ENCODE measurements around the gene KDM5C. TPM values are rescaled to one million over a fixed set of nuclear protein-coding genes. Genes with fewer than 3 reads are reported as not detected.
"Not testable (repeated sequence)": the region's sequence is repeated elsewhere in the genome, so short reads cannot be mapped to it uniquely, and the experiment has no call there.

KDM5C gene
- total RNA-seq, 1 experiment from 2014 or later = 76.3 TPM

GRCh38 chrX:53211391-53211978, 13.5 kb downstream of the KDM5C start:
- no peak for DNase-seq (ENCODE audit: low spot score)
- in situ Hi-C loops (cut with HindIII; ENCODE audit: low sequenced_read_pairs) = no loop called here

DNA sequence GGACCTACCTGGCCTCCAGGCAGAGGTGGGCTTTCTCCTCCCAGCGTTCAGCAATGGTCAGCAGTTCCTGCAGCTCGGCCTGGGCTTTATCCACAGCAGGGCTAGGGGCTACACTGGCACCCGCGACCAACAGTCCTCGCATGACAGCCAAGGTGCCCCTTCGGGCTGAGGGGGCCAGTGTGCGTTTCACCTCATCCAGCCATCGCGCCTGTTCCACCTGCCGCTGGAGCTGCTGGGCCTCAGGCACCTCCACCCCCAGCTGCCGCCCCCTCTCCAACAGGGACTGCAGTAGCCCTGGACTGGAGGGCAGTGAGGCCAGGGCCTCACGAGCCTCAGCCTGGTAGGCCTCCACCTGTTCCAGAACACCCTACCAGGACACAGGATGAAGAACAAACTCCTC, 28.3 kb downstream of the KDM5C start:
- in situ Hi-C loops (cut with HindIII; ENCODE audit: low sequenced_read_pairs) = no loop called here
- DNase-seq (ENCODE audit: low spot score) = no peak

DNA sequence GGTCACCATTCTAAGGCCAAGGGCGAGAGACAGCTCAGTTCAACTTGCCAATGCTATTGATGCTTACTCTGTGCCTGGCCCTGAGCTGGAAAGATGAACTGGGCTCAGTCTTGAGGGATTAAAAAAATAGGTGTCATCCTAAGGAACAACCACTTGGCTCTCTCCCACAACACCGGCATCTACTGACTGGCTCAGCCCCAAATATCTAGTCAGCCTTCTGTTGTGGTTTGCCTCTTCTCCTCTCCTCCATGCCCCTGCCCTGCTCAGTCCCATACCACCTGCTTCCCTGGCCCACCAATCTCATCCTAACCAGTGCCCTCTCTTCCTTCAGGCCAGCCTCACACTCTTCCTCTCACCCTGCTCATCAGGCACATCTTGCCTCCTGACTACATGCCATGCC, 29.6 kb downstream of the KDM5C start:
- in situ Hi-C loops (cut with HindIII; ENCODE audit: low sequenced_read_pairs) = no loop called here
- DNase-seq (ENCODE audit: low spot score) = peak; percentile 54

- DNase-seq (ENCODE audit: low spot score) = no peak
- in situ Hi-C loops (cut with HindIII; ENCODE audit: low sequenced_read_pairs) = no loop called here
Measured at GRCh38 chrX:53194308-53194707, 30.7 kb downstream of the KDM5C start.

DNA sequence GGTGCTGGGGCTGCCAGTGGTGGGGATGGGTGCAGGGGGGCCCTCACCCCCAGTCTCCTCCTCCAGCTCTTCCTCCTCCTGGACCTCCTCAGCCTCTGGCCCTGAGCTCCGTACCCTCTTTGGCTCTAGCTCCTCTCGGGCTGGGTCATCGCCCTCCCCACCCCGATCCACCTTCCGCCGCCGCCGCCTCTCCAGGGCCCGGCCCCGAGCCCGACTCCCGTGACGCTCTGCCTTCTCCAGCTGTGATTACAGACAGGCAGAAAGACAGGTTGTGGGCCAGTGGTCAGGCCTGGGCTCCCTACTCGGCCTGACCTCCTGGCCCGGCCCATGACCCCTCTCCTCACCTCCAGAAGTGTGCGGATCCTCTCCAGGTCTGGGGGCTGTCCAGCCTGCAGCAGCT, 31.9 kb downstream of the KDM5C start:
- no peak for DNase-seq (ENCODE audit: low spot score)
- in situ Hi-C loops (cut with HindIII; ENCODE audit: low sequenced_read_pairs) = no loop called here

DNA sequence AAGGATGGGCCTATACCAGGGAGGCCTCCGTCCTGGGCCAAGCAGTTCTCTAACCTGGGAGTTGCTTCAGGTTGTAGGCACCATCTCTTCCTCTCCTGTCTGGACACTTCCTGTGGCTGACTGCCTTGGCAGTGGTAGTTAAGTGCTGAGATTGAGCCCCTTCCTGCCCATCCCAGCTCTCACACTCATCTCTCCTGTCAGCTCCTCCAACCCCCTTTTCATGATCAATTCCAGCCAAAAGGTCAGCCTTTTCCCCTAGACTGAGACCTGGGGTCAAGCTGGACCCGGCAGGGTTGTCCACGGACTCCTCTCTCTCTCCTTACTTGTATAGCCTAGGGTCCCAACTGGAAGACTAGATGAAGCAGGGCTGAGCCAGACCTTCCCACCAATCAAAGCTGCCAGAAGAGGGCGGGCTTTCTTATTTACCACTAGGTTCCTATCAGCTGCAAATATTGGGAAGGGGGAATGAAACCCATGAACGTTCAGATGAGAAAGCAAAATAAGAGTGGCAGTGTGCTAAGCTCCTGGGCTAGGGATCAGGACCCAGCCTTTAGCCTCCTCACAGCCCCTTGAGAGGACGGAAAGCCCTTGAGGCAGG, 34.5 kb downstream of the KDM5C start:
- DNase-seq (ENCODE audit: low spot score) = peak; percentile 2

GRCh38 chrX:53188763-53189162, 36.2 kb downstream of the KDM5C start:
- in situ Hi-C loops (cut with HindIII; ENCODE audit: low sequenced_read_pairs) = no loop called here

More for the DNA sequence above, 34.5 kb downstream of the KDM5C start:
- in situ Hi-C loops (cut with HindIII; ENCODE audit: low sequenced_read_pairs) = no loop called here

DNA sequence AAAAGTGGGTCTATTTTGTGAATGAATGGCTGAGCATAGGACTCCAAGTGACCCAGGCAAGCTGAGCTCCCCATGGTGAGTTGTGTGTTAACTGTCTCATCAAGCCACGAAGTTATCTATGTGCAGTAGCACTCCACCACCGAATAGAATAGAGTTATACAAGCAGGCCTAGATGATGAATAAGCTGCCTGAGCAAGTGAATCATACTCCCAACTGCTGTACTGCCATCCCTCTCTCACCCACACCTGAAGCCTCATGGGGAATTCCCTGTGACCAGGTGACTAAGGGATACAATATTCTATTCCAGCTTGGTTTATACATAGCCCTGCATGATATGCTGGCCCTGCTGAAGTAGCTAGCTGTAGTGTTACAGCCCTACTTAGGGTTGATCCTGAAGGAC, 38.7 kb downstream of the KDM5C start:
- in situ Hi-C loops (cut with HindIII; ENCODE audit: low sequenced_read_pairs) = no loop called here
- DNase-seq (ENCODE audit: low spot score) = no peak

More at GRCh38 chrX:53188763-53189162, 36.2 kb downstream of the KDM5C start:
- no peak for DNase-seq (ENCODE audit: low spot score)

DNA sequence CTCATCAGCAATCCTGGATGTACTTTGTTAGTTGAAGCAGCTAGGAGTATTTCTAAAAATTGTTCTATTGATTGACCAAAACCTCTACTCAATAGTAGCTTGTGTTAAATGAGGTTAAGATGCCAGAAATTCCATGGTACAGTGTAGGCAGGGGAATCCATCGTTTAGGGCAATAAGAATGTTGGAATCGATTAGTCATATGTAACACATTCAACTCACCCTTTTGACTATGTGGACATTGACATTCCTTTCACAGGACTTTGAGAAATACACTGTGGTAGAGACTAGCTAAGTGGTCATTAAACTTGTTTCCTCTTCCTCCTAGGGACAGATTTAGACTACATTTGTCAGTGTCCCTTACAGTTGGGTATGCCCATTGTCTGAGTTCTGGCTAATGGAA, 40.2 kb downstream of the KDM5C start:
- DNase-seq (ENCODE audit: low spot score) = no peak
- in situ Hi-C loops (cut with HindIII; ENCODE audit: low sequenced_read_pairs) = no loop called here

GRCh38 chrX:53171356-53171755, 53.7 kb downstream of the KDM5C start:
- no peak for DNase-seq (ENCODE audit: low spot score)
- in situ Hi-C loops (cut with HindIII; ENCODE audit: low sequenced_read_pairs) = no loop called here

DNA sequence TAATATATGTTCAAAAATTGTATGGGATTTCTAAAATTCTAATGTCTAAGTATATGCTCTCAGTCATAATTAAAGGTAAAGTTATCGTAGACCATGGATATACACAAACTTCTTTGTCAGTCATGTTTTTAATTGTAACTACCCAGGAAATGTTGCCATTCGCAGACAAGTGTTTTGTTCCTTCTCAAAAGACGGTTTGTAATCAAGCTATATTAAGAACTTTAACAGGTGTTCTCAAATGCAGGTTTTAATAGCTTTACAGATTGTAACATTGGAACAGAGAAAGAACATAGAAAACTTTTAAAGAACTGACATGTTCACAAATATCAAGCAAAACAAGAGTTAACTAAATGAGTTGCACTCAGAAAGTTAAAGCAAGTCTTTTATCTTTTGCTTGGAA, 58.9 kb downstream of the KDM5C start:
- no peak for DNase-seq (ENCODE audit: low spot score)
- in situ Hi-C loops (cut with HindIII; ENCODE audit: low sequenced_read_pairs) = no loop called here

DNA sequence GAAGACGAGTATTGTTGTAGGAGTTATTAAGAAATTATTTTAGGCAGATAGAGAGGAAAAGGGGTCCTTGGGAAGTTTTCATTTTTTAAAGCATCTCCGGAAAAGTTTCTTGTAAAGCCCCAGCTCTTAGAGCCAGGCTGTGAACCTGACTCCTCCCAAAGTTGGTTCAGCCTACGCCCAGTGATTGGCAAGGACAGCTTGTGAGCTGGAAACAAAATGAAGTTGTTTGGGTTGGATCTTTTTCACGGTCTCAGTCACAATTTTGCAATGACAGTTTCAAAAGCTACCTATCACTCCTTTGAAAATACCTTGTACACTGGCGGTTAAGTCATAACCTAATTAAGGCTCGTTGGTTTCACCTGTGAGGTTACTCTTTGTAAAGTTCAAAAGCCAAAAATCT, 60.4 kb downstream of the KDM5C start:
- DNase-seq (ENCODE audit: low spot score); in situ Hi-C loops (cut with HindIII; ENCODE audit: low sequenced_read_pairs): not testable (repeated sequence)

GRCh38 chrX:53163436-53163835, 61.6 kb downstream of the KDM5C start:
- DNase-seq (ENCODE audit: low spot score) = no peak
- in situ Hi-C loops (cut with HindIII; ENCODE audit: low sequenced_read_pairs) = no loop called here

DNA sequence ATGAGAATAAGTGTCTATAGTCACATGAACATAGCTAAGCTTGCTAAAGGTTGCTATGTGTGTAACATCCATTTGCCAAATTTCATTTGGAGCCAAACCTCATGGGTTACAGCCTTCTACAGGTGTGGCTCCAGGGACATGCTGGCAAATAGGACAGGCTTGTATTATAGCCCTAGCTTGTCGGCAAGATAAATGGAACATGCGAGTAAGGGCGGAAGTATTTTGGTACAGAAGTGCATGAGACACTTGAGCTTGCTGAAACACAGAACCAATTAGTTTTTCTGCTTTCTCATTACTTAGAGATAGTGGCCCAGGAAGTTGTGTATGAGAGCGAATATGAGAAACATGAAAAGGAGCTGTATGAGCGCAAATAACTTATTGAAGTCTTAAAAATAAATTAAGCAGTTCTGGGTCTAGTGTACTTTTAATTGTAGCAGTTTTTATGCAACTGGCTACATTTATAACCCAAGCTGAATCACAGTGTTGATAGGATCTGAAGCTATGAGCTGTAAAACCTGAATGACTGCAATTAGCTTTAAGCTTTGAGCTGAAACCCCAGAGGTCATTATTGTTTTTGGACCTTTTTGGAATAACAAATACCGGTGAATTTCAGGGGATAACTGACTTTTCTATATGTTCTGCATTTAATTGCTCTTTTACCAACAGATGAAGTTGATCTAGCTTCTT, 64.6 kb downstream of the KDM5C start:
- in situ Hi-C loops (cut with HindIII; ENCODE audit: low sequenced_read_pairs) = no loop called here

DNA sequence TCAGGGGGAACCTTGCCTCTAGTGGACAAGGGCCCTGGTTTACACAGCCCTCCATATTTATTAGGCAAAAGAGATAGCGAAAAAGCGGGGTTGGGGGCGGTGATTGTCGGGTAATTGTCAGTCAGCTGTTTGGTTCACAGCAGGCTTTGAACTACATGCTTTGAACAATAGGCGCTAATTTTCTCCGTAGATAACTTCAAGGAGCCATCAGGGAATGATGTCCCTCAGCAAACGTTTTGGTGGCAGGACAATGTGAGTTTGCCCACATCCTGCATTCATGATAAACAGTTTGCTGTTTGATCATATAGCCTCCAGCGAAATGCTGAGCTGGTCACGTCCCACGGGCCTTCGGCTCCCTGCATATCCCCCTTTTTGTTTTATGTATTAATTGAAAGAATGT, 65.8 kb downstream of the KDM5C start:
- in situ Hi-C loops (cut with HindIII; ENCODE audit: low sequenced_read_pairs) = no loop called here
- DNase-seq (ENCODE audit: low spot score) = no peak

More for the DNA sequence above, 64.6 kb downstream of the KDM5C start:
- no peak for DNase-seq (ENCODE audit: low spot score)

DNA sequence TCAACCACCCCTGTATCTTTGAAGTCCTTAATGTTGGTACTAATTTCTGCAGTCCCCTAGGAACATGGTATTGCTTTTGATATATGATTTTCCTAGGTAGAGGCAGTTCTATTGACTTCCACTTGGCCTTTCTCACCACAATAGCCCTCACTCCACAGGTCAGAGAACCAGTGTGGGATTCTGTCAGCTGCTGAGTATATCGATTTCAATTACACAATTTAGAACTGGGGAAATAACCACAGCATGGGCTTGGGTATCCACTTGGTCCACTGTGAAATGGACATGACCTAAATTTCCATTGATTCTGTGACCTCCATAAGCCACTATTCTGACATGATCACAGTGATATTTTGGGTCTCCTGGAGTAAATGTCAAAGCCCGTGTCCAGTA, 68.8 kb downstream of the KDM5C start:
- DNase-seq (ENCODE audit: low spot score) = no peak
- in situ Hi-C loops (cut with HindIII; ENCODE audit: low sequenced_read_pairs) = no loop called here

DNA sequence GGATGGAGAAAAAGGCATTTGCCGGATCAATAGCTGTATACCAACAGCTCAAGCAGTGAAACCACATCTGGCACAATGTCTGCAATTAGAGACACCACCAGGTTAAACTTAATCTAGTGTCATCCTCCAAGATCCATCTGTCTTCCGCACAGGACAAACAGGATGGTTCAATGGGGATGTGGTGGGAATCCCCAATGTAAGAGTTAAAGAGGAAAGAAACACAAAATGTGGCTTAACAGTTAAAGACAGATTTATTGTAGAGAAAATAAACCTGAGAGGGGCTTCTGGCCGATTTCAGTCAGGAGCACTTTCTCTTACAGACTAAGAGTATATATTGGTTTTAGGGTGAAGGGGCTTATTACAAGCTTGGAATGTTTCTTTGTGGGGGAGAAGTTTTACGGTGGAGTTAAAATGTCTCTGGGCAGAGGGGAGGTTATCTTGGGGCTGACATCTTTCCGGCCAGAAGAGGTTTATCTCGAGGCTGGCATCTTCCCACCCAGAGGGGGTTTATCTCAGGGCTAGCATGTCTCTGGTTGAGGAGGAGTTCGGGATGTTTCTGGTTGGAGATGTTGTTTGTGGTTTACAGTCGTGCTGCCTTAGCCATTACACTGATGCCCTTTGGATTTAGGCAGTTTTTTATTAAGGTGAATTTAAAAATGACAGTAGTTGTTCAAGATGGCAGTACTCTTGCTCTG, 69.3 kb downstream of the KDM5C start:
- no peak for DNase-seq (ENCODE audit: low spot score)
- in situ Hi-C loops (cut with HindIII; ENCODE audit: low sequenced_read_pairs) = no loop called here

DNA sequence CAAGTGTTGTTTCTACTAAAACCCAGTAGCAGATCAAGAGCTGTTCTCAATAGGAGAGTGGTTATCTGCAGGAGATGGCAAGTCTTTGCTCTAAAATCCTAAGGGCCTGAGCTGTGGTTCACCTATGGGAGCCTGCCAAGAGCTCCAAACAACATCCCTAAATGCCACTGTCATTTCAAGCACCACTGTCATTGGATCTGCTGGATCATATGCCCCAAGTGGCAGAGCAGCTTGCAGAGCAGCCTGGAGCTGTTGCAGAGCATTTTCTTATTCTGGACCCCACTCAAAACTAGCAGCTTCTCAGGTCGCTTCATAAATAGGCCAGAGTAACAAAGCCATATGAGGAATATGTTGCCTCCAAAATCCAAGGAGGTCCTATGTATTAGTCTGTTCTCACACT, 71.4 kb downstream of the KDM5C start:
- in situ Hi-C loops (cut with HindIII; ENCODE audit: low sequenced_read_pairs) = no loop called here
- DNase-seq (ENCODE audit: low spot score) = peak; percentile 16

Data from G401 (cell line).